MM.1S (cell line): Measurements from ENCODE around the gene RNF180.

Experiments used
- DNase-seq: peaks from one replicate; pipeline ENCODE4 v3.0.0-alpha.2; 2015
- H2AFZ ChIP-seq: fragments of 300-600 bp; sonication (generic); 2 replicates; pipeline ENCODE4 v1.6.0; 2016; ENCODE audit warnings: antibody characterized with exemption, low read length
- H3F3A ChIP-seq: fragments of 300-600 bp; sonication (generic); 2 replicates; pipeline ENCODE4 v1.6.1; 2016; ENCODE audit warnings: mild to moderate bottlenecking, antibody characterized with exemption, low read length, moderate library complexity, mixed read lengths; ENCODE audit not compliant: insufficient read depth
- H3K27ac ChIP-seq: fragments of 300-600 bp; sonication (generic); 2 replicates; pipeline ENCODE4 v1.5.1; 2016; ENCODE audit warnings: mild to moderate bottlenecking, low read length
- H3K27me3 ChIP-seq: fragments of 300-600 bp; sonication (generic); replicated peaks from 2 replicates; pipeline ENCODE4 v1.6.0; 2016; ENCODE audit warnings: low read length; ENCODE audit not compliant: insufficient read depth
- H3K36me3 ChIP-seq: fragments of 300-600 bp; sonication (generic); replicated peaks from 2 replicates; pipeline ENCODE4 v1.6.1; 2016; ENCODE audit warnings: mild to moderate bottlenecking, low read length, mixed read lengths; ENCODE audit not compliant: insufficient read depth
- H3K4me1 ChIP-seq: fragments of 300-600 bp; sonication (generic); 2 replicates; pipeline ENCODE4 v1.6.1; 2016; ENCODE audit warnings: low read length, mixed read lengths
- H3K4me2 ChIP-seq: fragments of 300-600 bp; sonication (generic); 2 replicates; pipeline ENCODE4 v1.6.0; 2016; ENCODE audit warnings: low read depth, low read length
- H3K4me3 ChIP-seq: fragments of 300-600 bp; sonication (generic); 2 replicates; pipeline ENCODE4 v1.5.1; 2016; ENCODE audit warnings: low read length, mixed read lengths
- H3K79me2 ChIP-seq: fragments of 300-600 bp; sonication (generic); 2 replicates; pipeline ENCODE4 v1.6.1; 2016; ENCODE audit warnings: mixed run types, low read length, mixed read lengths
- H3K9ac ChIP-seq: fragments of 300-600 bp; sonication (generic); 2 replicates; pipeline ENCODE4 v1.6.1; 2016; ENCODE audit warnings: low read length, mixed read lengths
- H3K9me2 ChIP-seq: fragments of 300-600 bp; sonication (generic); replicated peaks from 2 replicates; pipeline ENCODE4 v1.6.1; 2016; ENCODE audit warnings: mild to moderate bottlenecking, low read length, mixed read lengths; ENCODE audit not compliant: insufficient read depth
- H3K9me3 ChIP-seq: fragments of 300-600 bp; sonication (generic); replicated peaks from 2 replicates; pipeline ENCODE4 v1.6.1; 2016; ENCODE audit warnings: mild to moderate bottlenecking, low read length, mixed read lengths; ENCODE audit not compliant: insufficient read depth
- H4K20me1 ChIP-seq: fragments of 300-600 bp; sonication (generic); 2 replicates; pipeline ENCODE4 v1.6.1; 2016; ENCODE audit warnings: mild to moderate bottlenecking, low read length, moderate library complexity, mixed read lengths; ENCODE audit not compliant: insufficient read depth
- CTCF ChIP-seq: fragments of 300-600 bp; sonication (generic); IDR thresholded peaks from 2 replicates; pipeline ENCODE4 v1.5.1; 2016; ENCODE audit warnings: antibody characterized with exemption, low read length, mixed read lengths
- EZH2 ChIP-seq: fragments of 300-600 bp; sonication (generic); optimal IDR thresholded peaks from 2 replicates; pipeline ENCODE3; 2017; ENCODE audit warnings: low read depth, mild to moderate bottlenecking, antibody characterized with exemption, low read length, mixed read lengths
- EZH2phosphoT487 ChIP-seq: fragments of 300-600 bp; sonication (generic); IDR thresholded peaks from 2 replicates; pipeline ENCODE4 v1.6.1; 2018; ENCODE audit warnings: antibody characterized with exemption, low read length

The RNF180 gene

GRCh38 chr5:64341340-64341739 lies 175.7 kb downstream of the RNF180 start:
- H4K20me1 ChIP-seq: no peaks in the 10 kb centered on the region
- H3K27me3 ChIP-seq: no peaks in the 10 kb centered on the region
- H3K36me3 ChIP-seq: no peaks in the 10 kb centered on the region

GRCh38 chr5:64344501-64344900 lies 178.9 kb downstream of the RNF180 start:
- Histone ChIP-seq H3K4me1 (no peaks in the 10 kb centered on the region), H3K27me3 (no peaks in the 10 kb centered on the region), H3F3A (no peaks in the 10 kb centered on the region), H3K27ac (no peak overlapping the region), H3K4me2 (no peak overlapping the region), H3K9me3 (no peaks in the 10 kb centered on the region), H3K9ac (no peak overlapping the region), H3K9me2 (no peaks in the 10 kb centered on the region), H3K79me2 (no peaks in the 10 kb centered on the region), H3K4me3 (no peak overlapping the region), H2AFZ (no peak overlapping the region), H3K36me3 (no peaks in the 10 kb centered on the region), H4K20me1 (no peaks in the 10 kb centered on the region)
- TF ChIP-seq EZH2phosphoT487: no peak
- TF ChIP-seq EZH2: no peak
- TF ChIP-seq CTCF: no peak
- DNase-seq: no peak

More at GRCh38 chr5:64341340-64341739, 175.7 kb downstream of the RNF180 start:
- no peaks in the 10 kb centered on the region for H3K9me2 ChIP-seq
- no peaks in the 10 kb centered on the region for H3K4me1 ChIP-seq
- TF ChIP-seq EZH2 (no peak), EZH2phosphoT487 (no peak), CTCF (no peak)
- DNase-seq: no peak
- no peak overlapping the region for H3K9ac ChIP-seq
- H3K4me2 ChIP-seq: no peak overlapping the region
- no peaks in the 10 kb centered on the region for H3K79me2 ChIP-seq
- H2AFZ ChIP-seq: no peak overlapping the region
- no peak overlapping the region for H3K27ac ChIP-seq
- no peaks in the 10 kb centered on the region for H3K9me3 ChIP-seq
- no peak overlapping the region for H3K4me3 ChIP-seq
- H3F3A ChIP-seq: no peaks in the 10 kb centered on the region

DNA sequence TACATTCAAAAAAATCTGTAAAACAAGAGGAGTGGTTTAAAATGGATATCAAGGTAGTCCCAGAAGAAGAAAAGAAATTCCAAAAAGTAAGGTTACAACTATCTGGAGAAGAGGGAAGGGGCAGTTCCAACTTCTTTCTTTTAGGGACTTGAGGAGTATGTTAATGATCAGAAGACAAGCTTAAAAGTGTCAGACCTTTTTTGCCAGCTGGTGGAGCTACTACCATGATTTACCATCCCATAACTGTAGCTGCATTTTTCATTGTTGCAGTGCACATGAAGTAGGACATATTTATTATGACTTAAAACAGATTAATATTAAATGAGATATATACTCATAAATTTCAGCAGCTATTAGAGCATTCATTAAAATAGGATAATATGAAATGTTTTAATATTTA lies 181.7 kb downstream of the RNF180 start:
- no peaks in the 10 kb centered on the region for H4K20me1 ChIP-seq
- no peaks in the 10 kb centered on the region for H3K27me3 ChIP-seq
- no peaks in the 10 kb centered on the region for H3K9me3 ChIP-seq
- no peak overlapping the region for H3K27ac ChIP-seq
- no peak for DNase-seq
- no peak overlapping the region for H2AFZ ChIP-seq
- H3K4me3 ChIP-seq: no peak overlapping the region
- no peaks in the 10 kb centered on the region for H3K4me1 ChIP-seq
- H3K4me2 ChIP-seq: no peak overlapping the region
- H3K9me2 ChIP-seq: no peaks in the 10 kb centered on the region
- no peak for TF ChIP-seq CTCF
- TF ChIP-seq EZH2phosphoT487: no peak
- TF ChIP-seq EZH2: no peak
- H3K79me2 ChIP-seq: no peaks in the 10 kb centered on the region
- no peaks in the 10 kb centered on the region for H3K36me3 ChIP-seq
- no peaks in the 10 kb centered on the region for H3F3A ChIP-seq
- H3K9ac ChIP-seq: no peak overlapping the region
